ENCODE results near the gene RAPGEF1. TPM values are rescaled to one million over a fixed set of nuclear protein-coding genes. Genes with fewer than 3 reads are reported as not detected.

Gene RAPGEF1
- total and polyA plus RNA-seq, 2 of the 13 experiments (the other 11 are each of a cell fraction or from before 2014, with no cell fraction given) = 21.2 to 38.9 TPM

GRCh38 chr9:131605770-131606590 is 133.9 kb downstream of the RAPGEF1 start (continued):
- no peak for TF ChIP-seq ZBTB34 (CRISPR knock-in tag; IDR thresholded peaks at IDR 0.05)
- TF ChIP-seq REXO4 (CRISPR knock-in tag; IDR thresholded peaks at IDR 0.05; ENCODE audit: borderline replicate concordance) = no peak
- peak; percentile 95 for TF ChIP-seq HNF4A (CRISPR knock-in tag; IDR thresholded peaks at IDR 0.05)
- no peak for TF ChIP-seq ATRX (CRISPR knock-in tag; IDR thresholded peaks at IDR 0.05; ENCODE audit: borderline replicate concordance)
- TF ChIP-seq ZNF547 (CRISPR knock-in tag; IDR thresholded peaks at IDR 0.05) = no peak
- peak; percentile 81; the same call in 1 of the 2 replicates for TF ChIP-seq MTA1 (CRISPR knock-in tag; IDR thresholded peaks at IDR 0.05; ENCODE audit: borderline replicate concordance)
- TF ChIP-seq RNF219 (CRISPR knock-in tag; IDR thresholded peaks at IDR 0.05) = no peak
- no peak for TF ChIP-seq ZNF737 (CRISPR knock-in tag; IDR thresholded peaks at IDR 0.05; ENCODE audit: borderline replicate concordance)
- peak; percentile 25; the same call in 1 of the 2 replicates for TF ChIP-seq CEBPB (IDR thresholded peaks at IDR 0.05; ENCODE audit: borderline replicate concordance, low read depth, low read length)
- TF ChIP-seq EEA1 (CRISPR knock-in tag; IDR thresholded peaks at IDR 0.05; ENCODE audit: borderline replicate concordance) = no peak
- TF ChIP-seq KLF13 (CRISPR knock-in tag; IDR thresholded peaks at IDR 0.05) = no peak
- TF ChIP-seq SMYD3 (CRISPR knock-in tag; IDR thresholded peaks at IDR 0.05) = no peak
- TF ChIP-seq ZNF713 (CRISPR knock-in tag; IDR thresholded peaks at IDR 0.05) = no peak
- no peak for TF ChIP-seq NFE2L2 (IDR thresholded peaks at IDR 0.05; ENCODE audit: low read length)
- no peak for TF ChIP-seq HNRNPH1 (optimal IDR thresholded peaks at IDR 0.05; ENCODE audit: low read depth, low read length)
- TF ChIP-seq ZBTB10 (CRISPR knock-in tag; IDR thresholded peaks at IDR 0.05; ENCODE audit: borderline replicate concordance) = peak; percentile 91
- TF ChIP-seq BHLHE40 (IDR thresholded peaks at IDR 0.05; ENCODE audit: low read length) = peak; percentile 63; the same call in 1 of the 2 replicates
- no peak for TF ChIP-seq ATF6 (CRISPR knock-in tag; conservative IDR thresholded peaks at IDR 0.05)
- TF ChIP-seq ZNF350 (CRISPR knock-in tag; IDR thresholded peaks at IDR 0.05; ENCODE audit: borderline replicate concordance, low read depth) = peak; percentile 68; the same call in 1 of the 2 replicates
- peak; percentile 36; the same call in 1 of the 2 replicates for TF ChIP-seq BCL6 (CRISPR knock-in tag; IDR thresholded peaks at IDR 0.05)
